ENCODE data around the gene DRD5.
"Not testable (repeated sequence)": the region's sequence is repeated elsewhere in the genome, so short reads cannot be mapped to it uniquely, and the experiment has no call there.

Gene DRD5

DNA sequence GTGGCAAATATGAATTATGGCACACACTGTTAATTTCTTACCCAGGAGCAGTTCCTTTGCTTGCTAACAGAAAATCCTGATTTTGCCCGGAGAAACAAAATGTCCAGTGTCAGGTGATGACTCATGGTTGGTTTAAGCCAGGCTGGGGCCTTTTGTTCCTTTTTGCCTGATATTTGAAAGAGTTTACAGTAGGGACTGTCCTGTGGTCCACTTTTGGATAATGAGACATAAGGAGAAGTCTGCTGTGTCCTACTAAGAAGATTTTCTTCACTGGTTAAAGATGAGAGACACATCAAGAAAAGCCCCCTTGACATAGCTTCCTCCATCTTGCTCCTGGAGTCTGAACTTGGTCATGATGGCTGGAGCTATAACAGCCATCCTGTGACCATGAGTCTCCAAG, 12.1 kb upstream of the DRD5 start:
- no peaks in the 10 kb centered on the region for H3K36me3 ChIP-seq (ENCODE audit: insufficient read depth, low read length)
- no peaks in the 10 kb centered on the region for H3K4me1 ChIP-seq (ENCODE audit: control insufficient read depth, insufficient read depth, low read length, unreplicated experiment)
- H3K79me2 ChIP-seq (ENCODE audit: control insufficient read depth, insufficient read depth, low read length, unreplicated experiment), result no peaks in the 10 kb centered on the region
- H2AFZ ChIP-seq (ENCODE audit: low read length, unreplicated experiment), result no peak overlapping the region
- no peak overlapping the region for H3K27ac ChIP-seq (ENCODE audit: low read depth, low read length)
- H3K4me3 ChIP-seq (ENCODE audit: low read depth, low read length), result no peak overlapping the region
- no peaks in the 10 kb centered on the region for H3K27me3 ChIP-seq (ENCODE audit: insufficient read depth, low read length)

DNA sequence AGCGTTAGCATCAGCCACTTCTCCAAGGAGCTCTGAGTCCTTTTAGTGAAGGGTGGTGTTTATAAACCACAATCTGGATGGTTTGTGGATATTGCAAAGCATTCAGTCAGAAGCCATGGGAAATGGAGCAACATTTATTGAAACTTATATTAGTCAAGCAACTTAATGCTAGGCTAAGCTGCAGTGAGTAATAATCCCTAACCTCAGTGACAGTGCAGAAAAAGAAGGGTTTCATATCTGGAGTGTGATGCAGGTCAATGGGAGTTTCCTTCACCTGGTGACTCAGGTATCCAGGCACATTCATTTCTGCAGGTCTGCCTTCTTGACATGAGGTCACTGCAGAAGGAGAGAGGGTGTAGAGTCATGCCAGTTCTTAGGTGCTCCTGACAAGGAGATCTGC, 10.4 kb upstream of the DRD5 start:
- Histone ChIP-seq H3K36me3 (ENCODE audit: insufficient read depth, low read length) (no peaks in the 10 kb centered on the region), H2AFZ (ENCODE audit: low read length, unreplicated experiment) (no peak overlapping the region), H3K79me2 (ENCODE audit: control insufficient read depth, insufficient read depth, low read length, unreplicated experiment) (no peaks in the 10 kb centered on the region), H3K27ac (ENCODE audit: low read depth, low read length) (no peak overlapping the region), H3K27me3 (ENCODE audit: insufficient read depth, low read length) (no peaks in the 10 kb centered on the region), H3K4me3 (ENCODE audit: low read depth, low read length) (no peak overlapping the region), H3K4me1 (ENCODE audit: control insufficient read depth, insufficient read depth, low read length, unreplicated experiment) (no peaks in the 10 kb centered on the region)

DNA sequence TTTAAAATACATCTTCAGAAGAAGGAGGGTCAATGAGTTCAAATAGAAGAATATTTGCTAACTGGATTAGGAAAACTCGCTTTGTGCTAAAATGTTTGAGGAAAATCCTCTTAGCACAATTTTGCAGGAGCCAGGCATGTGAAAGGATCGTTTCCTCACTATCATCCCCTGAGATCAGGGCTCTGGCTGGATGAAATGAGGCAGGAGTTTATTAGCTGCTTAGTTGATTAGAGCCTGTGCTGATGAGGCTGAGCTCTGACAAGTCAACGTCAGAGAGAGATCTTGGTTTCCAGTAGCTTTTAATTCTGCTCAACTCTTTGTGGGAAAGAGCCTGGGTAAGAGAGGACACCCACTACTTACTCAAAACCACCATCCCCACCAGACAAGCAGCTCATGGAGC, 8.0 kb upstream of the DRD5 start:
- H2AFZ ChIP-seq (ENCODE audit: low read length, unreplicated experiment), result no peak overlapping the region
- H3K4me3 ChIP-seq (ENCODE audit: low read depth, low read length), result no peak overlapping the region
- no peaks in the 10 kb centered on the region for H3K36me3 ChIP-seq (ENCODE audit: insufficient read depth, low read length)

GRCh38 chr4:9782136-9782436, 652 bp downstream of the DRD5 start:
- H3K4me1 ChIP-seq (ENCODE audit: control insufficient read depth, insufficient read depth, low read length, unreplicated experiment), result no peaks in the 10 kb centered on the region
- no peak overlapping the region for H3K4me3 ChIP-seq (ENCODE audit: low read depth, low read length)
- no peaks in the 10 kb centered on the region for H3K27me3 ChIP-seq (ENCODE audit: insufficient read depth, low read length)
- no peaks in the 10 kb centered on the region for H3K36me3 ChIP-seq (ENCODE audit: insufficient read depth, low read length)
- H3K27ac ChIP-seq (ENCODE audit: low read depth, low read length), result no peak overlapping the region
- no peak overlapping the region for H2AFZ ChIP-seq (ENCODE audit: low read length, unreplicated experiment)
- no peaks in the 10 kb centered on the region for H3K79me2 ChIP-seq (ENCODE audit: control insufficient read depth, insufficient read depth, low read length, unreplicated experiment)

More for the DNA sequence above, 8.0 kb upstream of the DRD5 start:
- no peaks in the 10 kb centered on the region for H3K4me1 ChIP-seq (ENCODE audit: control insufficient read depth, insufficient read depth, low read length, unreplicated experiment)
- H3K79me2 ChIP-seq (ENCODE audit: control insufficient read depth, insufficient read depth, low read length, unreplicated experiment), result no peaks in the 10 kb centered on the region
- H3K27ac ChIP-seq (ENCODE audit: low read depth, low read length), result no peak overlapping the region
- H3K27me3 ChIP-seq (ENCODE audit: insufficient read depth, low read length), result no peaks in the 10 kb centered on the region

DNA sequence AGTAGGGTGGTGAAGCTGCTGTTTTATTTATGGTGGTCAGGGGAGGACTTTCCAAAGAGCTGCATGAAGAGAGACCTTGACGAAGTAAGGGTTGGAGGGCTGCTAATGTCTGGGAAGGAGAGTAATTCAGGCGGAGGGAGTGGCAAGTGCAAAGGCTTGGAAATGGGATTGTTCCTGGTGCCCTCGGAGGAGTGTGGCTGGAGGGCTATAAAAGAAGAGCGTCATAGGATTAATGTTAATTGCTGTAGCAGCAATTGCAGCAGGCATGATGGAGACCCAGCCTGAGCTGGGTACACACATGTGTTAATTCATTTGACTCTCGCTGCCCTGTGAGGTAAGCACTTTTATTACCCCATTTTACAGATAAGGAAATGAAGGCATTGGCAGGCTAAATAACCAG, 4.5 kb downstream of the DRD5 start:
- H3K27me3 ChIP-seq (ENCODE audit: insufficient read depth, low read length); H3K36me3 ChIP-seq (ENCODE audit: insufficient read depth, low read length); H3K4me1 ChIP-seq (ENCODE audit: control insufficient read depth, insufficient read depth, low read length, unreplicated experiment); H3K27ac ChIP-seq (ENCODE audit: low read depth, low read length); H3K79me2 ChIP-seq (ENCODE audit: control insufficient read depth, insufficient read depth, low read length, unreplicated experiment); H3K4me3 ChIP-seq (ENCODE audit: low read depth, low read length); H2AFZ ChIP-seq (ENCODE audit: low read length, unreplicated experiment): not testable (repeated sequence)

DNA sequence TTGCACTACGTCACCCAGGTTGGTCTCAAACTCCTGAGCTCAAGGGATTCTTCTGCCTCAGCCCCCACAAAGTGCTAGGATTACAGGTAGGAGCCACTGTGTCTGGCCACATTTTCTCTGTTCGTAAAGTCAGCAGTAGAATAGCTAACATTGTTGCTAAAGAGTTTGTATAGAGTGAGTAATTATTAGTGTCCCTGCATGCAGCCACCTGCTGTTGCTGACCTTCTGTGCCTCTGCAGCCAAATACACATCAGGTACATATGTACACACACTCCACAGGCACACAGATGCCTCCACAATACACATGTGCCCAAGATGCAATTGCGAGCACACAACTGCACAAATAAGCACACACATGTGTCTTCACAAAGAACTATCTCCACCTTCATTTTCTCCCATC, 10.9 kb downstream of the DRD5 start:
- no peak overlapping the region for H3K27ac ChIP-seq (ENCODE audit: low read depth, low read length)
- H3K27me3 ChIP-seq (ENCODE audit: insufficient read depth, low read length), result no peaks in the 10 kb centered on the region
- no peaks in the 10 kb centered on the region for H3K79me2 ChIP-seq (ENCODE audit: control insufficient read depth, insufficient read depth, low read length, unreplicated experiment)
- no peaks in the 10 kb centered on the region for H3K4me1 ChIP-seq (ENCODE audit: control insufficient read depth, insufficient read depth, low read length, unreplicated experiment)
- no peak overlapping the region for H2AFZ ChIP-seq (ENCODE audit: low read length, unreplicated experiment)
- no peaks in the 10 kb centered on the region for H3K36me3 ChIP-seq (ENCODE audit: insufficient read depth, low read length)
- no peak overlapping the region for H3K4me3 ChIP-seq (ENCODE audit: low read depth, low read length)

GRCh38 chr4:9796641-9797040, 15.2 kb downstream of the DRD5 start:
- not testable (repeated sequence) for H3K27ac ChIP-seq (ENCODE audit: low read depth, low read length); H3K4me1 ChIP-seq (ENCODE audit: control insufficient read depth, insufficient read depth, low read length, unreplicated experiment); H3K4me3 ChIP-seq (ENCODE audit: low read depth, low read length); H3K27me3 ChIP-seq (ENCODE audit: insufficient read depth, low read length); H3K36me3 ChIP-seq (ENCODE audit: insufficient read depth, low read length); H2AFZ ChIP-seq (ENCODE audit: low read length, unreplicated experiment); H3K79me2 ChIP-seq (ENCODE audit: control insufficient read depth, insufficient read depth, low read length, unreplicated experiment)

- Histone ChIP-seq H3K36me3 (ENCODE audit: insufficient read depth, low read length) (no peaks in the 10 kb centered on the region), H2AFZ (ENCODE audit: low read length, unreplicated experiment) (no peak overlapping the region), H3K79me2 (ENCODE audit: control insufficient read depth, insufficient read depth, low read length, unreplicated experiment) (no peaks in the 10 kb centered on the region), H3K4me3 (ENCODE audit: low read depth, low read length) (no peak overlapping the region), H3K27me3 (ENCODE audit: insufficient read depth, low read length) (no peaks in the 10 kb centered on the region), H3K27ac (ENCODE audit: low read depth, low read length) (no peak overlapping the region), H3K4me1 (ENCODE audit: control insufficient read depth, insufficient read depth, low read length, unreplicated experiment) (no peaks in the 10 kb centered on the region)
These were observed 19.4 kb downstream of the DRD5 start for GRCh38 chr4:9800848-9801247.

GRCh38 chr4:9804918-9805317, 23.5 kb downstream of the DRD5 start:
- H3K27me3 ChIP-seq (ENCODE audit: insufficient read depth, low read length), result no peaks in the 10 kb centered on the region
- H3K4me3 ChIP-seq (ENCODE audit: low read depth, low read length), result no peak overlapping the region
- H3K36me3 ChIP-seq (ENCODE audit: insufficient read depth, low read length), result no peaks in the 10 kb centered on the region
- no peak overlapping the region for H2AFZ ChIP-seq (ENCODE audit: low read length, unreplicated experiment)
- H3K27ac ChIP-seq (ENCODE audit: low read depth, low read length), result no peak overlapping the region
- H3K4me1 ChIP-seq (ENCODE audit: control insufficient read depth, insufficient read depth, low read length, unreplicated experiment), result no peaks in the 10 kb centered on the region
- H3K79me2 ChIP-seq (ENCODE audit: control insufficient read depth, insufficient read depth, low read length, unreplicated experiment), result no peaks in the 10 kb centered on the region

DNA sequence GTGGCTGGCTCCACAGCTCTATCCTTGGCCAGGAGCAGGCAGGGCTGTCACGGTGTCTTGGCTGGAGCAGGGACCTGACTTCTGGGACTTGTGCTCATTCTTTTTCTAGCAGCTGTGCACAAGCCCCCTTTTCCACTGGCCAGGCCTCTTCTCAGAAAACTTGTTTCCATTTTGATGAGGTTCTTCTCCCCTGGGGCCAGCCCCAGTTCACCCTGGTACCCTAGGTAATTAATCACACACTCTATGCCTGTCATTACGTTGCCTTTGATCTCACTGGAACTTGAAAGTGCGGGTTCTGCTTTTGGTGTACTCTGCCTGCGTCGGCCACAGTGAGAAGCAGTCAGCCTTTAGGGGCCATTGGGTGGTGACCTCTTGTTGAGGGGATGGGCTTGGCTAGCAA, 26.6 kb downstream of the DRD5 start:
- Histone ChIP-seq H3K27me3 (ENCODE audit: insufficient read depth, low read length) (no peaks in the 10 kb centered on the region), H3K36me3 (ENCODE audit: insufficient read depth, low read length) (no peaks in the 10 kb centered on the region), H3K27ac (ENCODE audit: low read depth, low read length) (no peak overlapping the region), H3K79me2 (ENCODE audit: control insufficient read depth, insufficient read depth, low read length, unreplicated experiment) (no peaks in the 10 kb centered on the region), H2AFZ (ENCODE audit: low read length, unreplicated experiment) (no peak overlapping the region), H3K4me1 (ENCODE audit: control insufficient read depth, insufficient read depth, low read length, unreplicated experiment) (no peaks in the 10 kb centered on the region), H3K4me3 (ENCODE audit: low read depth, low read length) (no peak overlapping the region)

DNA sequence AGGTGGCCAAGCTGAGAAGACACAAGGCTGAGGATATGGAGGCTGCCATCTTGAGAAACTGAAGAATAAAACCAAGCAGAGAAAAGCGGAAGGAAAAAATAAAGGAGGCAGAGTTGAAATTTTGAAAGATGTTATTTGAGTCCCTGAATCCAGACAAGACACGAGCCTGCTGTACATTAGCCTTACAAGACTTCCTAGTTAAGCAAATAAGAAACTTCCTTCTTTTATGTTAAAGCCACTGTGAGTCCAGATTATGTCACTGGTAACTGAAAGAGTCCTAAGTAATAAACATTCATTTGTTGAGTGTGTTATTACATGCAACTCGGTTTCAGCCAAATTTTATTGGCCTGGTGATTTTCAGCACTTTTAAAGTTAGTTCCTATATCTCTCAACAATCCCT, 30.4 kb downstream of the DRD5 start:
- Histone ChIP-seq H3K27me3 (ENCODE audit: insufficient read depth, low read length) (no peaks in the 10 kb centered on the region), H3K4me3 (ENCODE audit: low read depth, low read length) (no peak overlapping the region), H2AFZ (ENCODE audit: low read length, unreplicated experiment) (no peak overlapping the region), H3K4me1 (ENCODE audit: control insufficient read depth, insufficient read depth, low read length, unreplicated experiment) (no peaks in the 10 kb centered on the region), H3K36me3 (ENCODE audit: insufficient read depth, low read length) (no peaks in the 10 kb centered on the region), H3K27ac (ENCODE audit: low read depth, low read length) (no peak overlapping the region), H3K79me2 (ENCODE audit: control insufficient read depth, insufficient read depth, low read length, unreplicated experiment) (no peaks in the 10 kb centered on the region)
